HL-60 (cell line): ENCODE data around the gene SLC9A3.

Experiments
- CTCF ChIP-seq: IDR thresholded peaks from one replicate; pipeline ENCODE4 v1.5.1; 2011; ENCODE audit warnings: low read length, control low read depth, inconsistent platforms; ENCODE audit not compliant: insufficient read depth
- GABPA ChIP-seq: IDR thresholded peaks from 2 replicates; pipeline ENCODE4 v1.6.1; 2012; ENCODE audit warnings: low read depth
- POLR2AphosphoS5 ChIP-seq: IDR thresholded peaks from 2 replicates; pipeline ENCODE4 v1.6.1; 2012; ENCODE audit warnings: low read depth
- REST ChIP-seq: IDR thresholded peaks from 2 replicates; pipeline ENCODE4 v1.6.1; 2012; ENCODE audit warnings: low read depth; ENCODE audit not compliant: insufficient replicate concordance

DNA sequence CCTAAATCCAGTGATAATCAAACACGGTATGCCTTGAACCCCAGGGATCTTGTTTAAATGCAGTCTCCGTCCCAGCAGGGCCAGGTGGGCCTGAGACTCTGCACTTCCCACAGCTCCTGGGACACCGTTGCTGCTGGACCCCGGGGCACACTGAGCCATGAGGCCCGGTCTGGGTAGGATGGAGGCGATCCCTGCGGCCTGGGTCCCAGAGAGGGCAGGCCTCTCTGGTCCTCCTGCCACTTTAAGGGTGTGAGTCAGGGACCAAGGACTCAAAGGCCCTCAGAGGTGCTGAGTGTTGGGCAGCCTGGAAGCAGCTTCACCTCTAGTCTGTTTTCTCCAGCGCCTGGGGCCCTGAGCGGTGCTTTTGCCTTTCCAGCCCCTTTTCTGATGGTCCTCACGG lies 34.1 kb upstream of the SLC9A3 start:
- TF ChIP-seq CTCF (no peak), REST (no peak), GABPA (no peak), POLR2AphosphoS5 (no peak)
